COR-L47 (cell line): ENCODE measurements around the gene ADRA1B.
A peak's percentile ranks its signal among the peaks of the same experiment; 100 is the strongest.
"Not testable (repeated sequence)": the region's sequence is repeated elsewhere in the genome, so short reads cannot be mapped to it uniquely, and the experiment has no call there.

Experiments used
- DNase-seq: peaks from one replicate; lab custom pipeline; 2025; lab: John Stamatoyannopoulos, UW

ADRA1B gene

GRCh38 chr5:159928122-159928909 lies 12.0 kb downstream of the ADRA1B start:
- DNase-seq, result no peak

DNA sequence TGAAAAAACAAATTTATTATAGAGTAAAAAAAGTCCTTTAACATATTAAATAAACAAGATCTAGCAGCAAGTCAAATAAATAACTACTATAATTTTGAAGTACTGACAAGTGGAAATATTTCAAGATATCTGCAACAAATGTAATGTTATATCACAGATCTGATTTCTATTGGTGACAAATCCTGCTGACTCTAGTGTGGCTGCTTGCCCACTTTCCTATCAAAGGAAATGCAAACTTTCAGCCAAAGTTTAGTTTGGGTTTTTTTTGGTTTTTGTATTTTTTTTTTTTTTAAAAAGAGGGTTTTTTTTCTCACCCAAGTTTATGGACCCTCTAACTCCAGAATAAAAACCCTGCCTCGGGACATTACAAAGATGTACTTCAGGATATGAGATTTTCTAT lies 12.9 kb downstream of the ADRA1B start:
- no peak for DNase-seq

DNA sequence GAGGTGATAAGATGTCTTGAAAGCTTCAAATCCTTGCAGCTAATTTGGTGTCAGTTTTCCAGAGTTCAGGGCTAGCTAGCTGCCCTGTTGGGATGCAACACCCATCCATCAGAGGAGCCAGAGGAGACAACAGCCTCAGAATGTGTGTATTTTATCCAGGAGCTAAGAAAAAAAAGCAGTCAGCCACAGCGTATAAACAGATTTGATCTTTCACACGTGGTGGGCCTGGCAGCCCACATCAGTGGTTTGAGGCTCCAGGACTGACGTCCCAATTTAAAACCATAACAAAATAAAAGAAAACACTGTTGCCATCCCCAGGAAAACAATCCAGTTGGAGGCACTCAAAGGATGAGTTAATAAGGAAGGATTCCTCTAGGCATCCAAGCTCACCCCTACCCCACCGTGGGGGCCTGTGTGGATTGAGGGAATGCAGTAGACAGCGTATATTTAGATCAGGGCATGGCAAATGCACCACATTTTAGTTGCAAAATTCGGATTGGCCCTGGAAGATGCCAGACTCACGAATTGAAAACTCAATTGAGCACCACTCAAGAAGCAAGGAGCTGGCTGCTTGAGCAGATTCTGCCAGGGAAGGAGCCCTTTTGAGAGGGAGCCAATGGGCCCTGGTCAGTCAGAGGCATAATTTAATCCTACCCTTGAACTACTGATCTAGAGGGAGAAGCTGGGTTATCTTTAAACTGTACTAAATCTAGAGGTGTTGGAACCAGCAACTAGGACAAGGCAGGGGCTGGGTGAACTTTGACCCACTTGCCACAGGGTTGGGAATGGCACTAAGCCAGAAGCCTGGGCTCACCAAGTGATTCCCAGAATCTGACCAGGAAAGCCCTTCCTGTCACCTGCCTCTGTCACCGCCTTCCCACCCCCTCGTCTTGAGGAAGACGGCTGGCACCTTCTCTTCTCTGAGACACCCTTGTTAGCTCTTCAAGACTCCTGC lies 17.5 kb downstream of the ADRA1B start:
- no peak for DNase-seq

DNA sequence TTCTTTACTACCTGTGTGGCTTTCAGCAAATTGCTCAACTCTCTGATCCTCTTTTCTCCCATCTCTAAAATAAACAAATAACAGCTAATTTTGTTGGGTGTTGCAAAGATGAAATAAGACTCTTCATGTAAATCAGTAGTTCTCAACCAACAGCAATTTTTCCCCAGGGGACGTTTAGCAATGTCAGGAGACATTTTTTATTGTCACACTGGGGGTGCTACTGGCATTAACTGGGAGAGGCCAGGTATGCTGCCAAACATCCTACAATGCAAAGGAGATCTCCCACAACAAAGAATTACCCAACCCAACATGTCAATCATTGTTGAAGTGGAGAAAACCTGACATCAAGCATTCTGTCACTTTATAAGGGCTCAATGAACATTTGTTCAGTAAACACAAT lies 19.7 kb downstream of the ADRA1B start:
- DNase-seq, result no peak

- DNase-seq, result no peak
Measured at GRCh38 chr5:159936686-159937329, 20.5 kb downstream of the ADRA1B start.

GRCh38 chr5:159937580-159937979 lies 21.3 kb downstream of the ADRA1B start:
- no peak for DNase-seq

DNA sequence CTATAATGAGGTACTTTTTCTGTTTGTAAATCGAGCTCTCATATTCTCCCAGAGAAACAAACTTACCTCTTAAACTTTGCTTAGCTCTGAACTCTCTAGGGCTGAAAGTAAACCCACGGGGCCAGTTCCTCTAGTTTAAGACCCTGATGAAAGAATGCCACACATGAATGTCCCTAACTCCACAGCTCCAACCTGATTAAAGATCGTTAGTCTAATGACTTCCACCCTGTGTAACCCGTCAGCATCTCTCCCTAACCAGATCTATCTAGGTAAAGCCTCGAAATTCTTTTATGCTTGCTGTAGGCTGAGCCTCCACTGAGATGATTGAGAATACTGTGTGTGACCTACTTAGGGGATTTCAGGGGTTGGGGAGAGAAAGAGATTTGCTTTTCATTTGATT lies 27.0 kb downstream of the ADRA1B start:
- DNase-seq, result no peak

- DNase-seq, result no peak
Measured at GRCh38 chr5:159944056-159944600, 27.8 kb downstream of the ADRA1B start.

DNA sequence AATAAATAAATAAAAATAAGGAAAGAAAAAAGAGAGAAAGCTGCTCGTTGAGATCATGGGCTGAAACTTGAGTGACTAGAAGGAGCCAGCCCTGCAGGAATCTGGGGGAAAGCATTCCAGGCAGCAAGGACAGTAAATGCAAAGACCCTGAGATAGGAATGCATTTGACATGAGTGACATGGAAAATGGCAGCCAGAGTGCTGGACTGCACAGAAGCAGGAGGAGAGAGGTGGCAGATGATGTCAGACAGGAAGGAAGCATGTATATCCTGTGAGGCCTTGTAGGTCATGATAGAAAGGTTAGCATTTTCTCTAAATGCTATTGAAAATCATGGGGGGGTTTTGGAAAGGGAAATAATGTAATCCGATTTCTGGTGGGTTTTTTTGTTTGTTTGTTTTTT lies 29.1 kb downstream of the ADRA1B start:
- no peak for DNase-seq

GRCh38 chr5:159947708-159948358 lies 31.6 kb downstream of the ADRA1B start:
- DNase-seq, result no peak

DNA sequence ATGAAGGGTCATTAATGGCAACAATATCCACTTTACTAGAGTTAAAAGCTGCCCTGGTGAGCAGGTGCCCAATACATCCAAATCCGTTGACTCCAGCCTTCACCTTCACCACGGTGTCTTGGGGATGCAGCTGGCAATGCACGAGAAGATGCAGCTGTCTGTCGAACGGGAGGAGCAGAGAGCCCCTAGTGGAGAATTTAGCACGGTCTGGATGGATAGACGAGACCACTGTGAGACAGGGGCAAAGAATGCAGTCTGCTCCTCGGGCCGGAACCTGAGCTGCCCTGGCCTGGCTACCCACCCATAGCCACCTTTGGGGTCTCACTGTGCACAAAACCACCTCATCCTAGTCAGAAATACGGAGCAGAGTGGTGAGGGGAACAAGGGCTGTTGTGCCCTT lies 35.1 kb downstream of the ADRA1B start:
- DNase-seq, result no peak

- no peak for DNase-seq
Measured at GRCh38 chr5:159951834-159952233, 35.6 kb downstream of the ADRA1B start.

DNA sequence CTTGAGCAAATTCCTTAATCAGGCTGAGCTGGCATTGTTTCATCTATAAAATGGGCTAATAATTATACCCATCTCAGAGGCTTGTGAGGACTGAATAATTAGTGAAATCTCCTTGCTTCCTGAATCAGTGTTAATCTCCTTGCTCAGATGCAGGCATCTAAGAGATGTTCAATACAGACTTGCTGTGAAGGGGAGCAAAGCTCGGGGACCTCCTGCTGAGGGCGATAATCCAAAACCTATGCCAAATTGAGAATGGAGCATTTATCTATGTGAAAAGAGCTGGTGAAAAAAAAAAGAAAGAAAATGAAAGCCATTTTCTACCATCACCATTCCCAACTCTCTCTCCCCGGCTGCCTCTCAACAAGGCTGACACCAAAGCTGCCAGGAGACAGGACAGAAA lies 37.3 kb downstream of the ADRA1B start:
- no peak for DNase-seq

- DNase-seq, result no peak
Measured at GRCh38 chr5:159955056-159955624, 38.9 kb downstream of the ADRA1B start.

- DNase-seq, result no peak
Measured at GRCh38 chr5:159956074-159956473, 39.8 kb downstream of the ADRA1B start.

GRCh38 chr5:159961176-159962160 lies 45.2 kb downstream of the ADRA1B start:
- no peak for DNase-seq

DNA sequence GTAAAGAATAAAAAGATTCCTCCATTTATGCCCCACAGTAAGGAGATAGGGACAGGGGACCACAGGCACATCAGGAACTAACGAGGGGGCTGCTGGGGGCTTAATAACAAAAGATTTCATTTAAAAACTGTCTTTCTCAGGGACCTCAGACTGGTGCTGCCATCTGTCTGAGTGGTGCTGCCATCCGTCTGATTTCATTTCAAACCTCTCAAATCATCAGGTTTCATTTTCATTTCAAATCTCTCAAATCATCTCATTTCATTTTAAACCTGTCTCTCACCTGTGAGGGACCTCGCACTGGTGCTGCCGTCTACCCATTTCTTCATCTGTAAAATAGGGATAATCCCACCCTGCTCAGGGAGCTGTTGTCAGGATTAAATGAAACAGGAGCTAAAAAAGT lies 45.9 kb downstream of the ADRA1B start:
- no peak for DNase-seq

DNA sequence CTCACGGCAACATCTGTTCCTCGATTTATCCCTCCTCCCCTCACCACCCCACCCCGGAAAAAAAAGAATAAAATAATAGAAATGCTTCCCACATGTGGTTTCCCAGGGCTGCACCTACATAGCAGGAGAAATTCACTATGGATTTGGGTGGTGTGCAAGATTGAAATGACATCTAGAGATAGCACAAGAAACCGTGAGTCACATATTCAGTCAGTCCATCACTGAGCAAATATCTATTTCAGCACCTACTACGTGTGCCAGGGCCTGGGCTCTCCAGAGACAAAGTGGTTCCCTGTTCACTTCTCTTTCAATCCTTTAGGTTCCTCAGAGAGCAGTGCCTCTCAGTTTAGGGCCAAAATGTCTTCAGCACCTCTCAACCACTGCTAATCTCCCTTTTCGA lies 47.7 kb downstream of the ADRA1B start:
- DNase-seq, result no peak

DNA sequence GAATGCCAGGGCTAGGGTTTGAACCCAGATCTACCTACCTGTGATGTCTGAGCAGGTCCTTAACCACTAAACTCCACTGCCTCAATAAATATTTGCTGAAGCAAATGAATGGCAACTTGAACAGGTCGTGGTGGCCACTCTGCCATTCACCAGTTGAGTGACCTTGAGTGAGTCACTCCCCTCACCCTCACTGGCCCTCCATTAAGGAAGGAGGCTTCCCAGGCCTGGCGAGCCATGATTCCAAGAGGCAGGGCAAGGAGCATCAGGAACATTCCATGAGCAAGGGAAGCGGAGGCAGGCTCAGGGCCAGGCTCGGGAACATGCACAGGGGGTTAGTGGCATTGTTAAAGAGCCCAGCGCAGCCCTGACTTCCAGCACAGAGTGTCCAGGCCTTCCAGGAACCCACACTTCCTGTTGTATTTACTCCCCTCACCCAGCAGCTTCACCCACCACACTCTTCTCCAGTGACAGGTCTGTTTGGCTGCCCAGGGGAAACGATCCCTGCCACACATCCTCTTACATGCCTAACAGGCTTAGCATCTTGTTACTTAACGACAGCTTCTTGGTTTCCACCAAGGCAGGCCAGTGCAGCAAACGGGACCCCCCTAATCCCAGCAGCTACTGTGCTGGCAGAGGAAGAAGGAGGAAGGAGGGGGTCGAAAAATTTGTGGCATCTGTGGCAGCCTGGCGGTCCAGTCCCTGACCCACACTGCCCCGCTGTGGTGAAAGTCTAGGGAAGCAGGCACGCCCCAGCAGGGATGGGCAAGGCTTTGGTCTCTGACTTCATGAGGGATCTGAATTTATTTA lies 49.0 kb downstream of the ADRA1B start:
- peak; percentile 22 for DNase-seq

- not testable (repeated sequence) for DNase-seq
Measured at GRCh38 chr5:159965838-159966128, 49.5 kb downstream of the ADRA1B start.
